ENCODE measurements around the gene ID1. TPM values are rescaled to one million over a fixed set of nuclear protein-coding genes. Genes with fewer than 3 reads are reported as not detected.

ID1 gene
- total and polyA plus RNA-seq, 2 of the 13 experiments (the other 11 are each of a cell fraction or from before 2014, with no cell fraction given) = 320 to 419 TPM

GRCh38 chr20:31570735-31571617 lies 34.1 kb upstream of the ID1 start (continued):
- peak; percentile 89 for TF ChIP-seq ZBTB37 (CRISPR knock-in tag; IDR thresholded peaks at IDR 0.05)
- TF ChIP-seq ZNF333 (CRISPR knock-in tag; IDR thresholded peaks at IDR 0.05; ENCODE audit: borderline replicate concordance) = peak; percentile 66; the same call in 1 of the 2 replicates
- TF ChIP-seq FOXO1 (CRISPR knock-in tag; IDR thresholded peaks at IDR 0.05) = 0 out of 2 replicates have a peak, but pooled peaks have one; percentile 10
- TF ChIP-seq ZNF331 (CRISPR knock-in tag; IDR thresholded peaks at IDR 0.05) = no peak
- TF ChIP-seq ZNF317 (CRISPR knock-in tag; IDR thresholded peaks at IDR 0.05) = no peak
- TF ChIP-seq CERS6 (CRISPR knock-in tag; IDR thresholded peaks at IDR 0.05) = peak; percentile 66; the same call in 1 of the 2 replicates
- no peak for TF ChIP-seq FOXA1 (IDR thresholded peaks at IDR 0.05)
- peak; percentile 31; the same call in 1 of the 2 replicates for TF ChIP-seq FOXA1 (CRISPR knock-in tag; IDR thresholded peaks at IDR 0.05)
- TF ChIP-seq MYPOP (CRISPR knock-in tag; IDR thresholded peaks at IDR 0.05) = 0 out of 2 replicates have a peak, but pooled peaks have one; percentile 24
- 0 out of 2 replicates have a peak, but pooled peaks have one; percentile 35 for TF ChIP-seq ZNF138 (CRISPR knock-in tag; IDR thresholded peaks at IDR 0.05; ENCODE audit: low read depth)
- TF ChIP-seq NR2C2 (CRISPR knock-in tag; IDR thresholded peaks at IDR 0.05; ENCODE audit: borderline replicate concordance) = no peak
- TF ChIP-seq ZSCAN20 (CRISPR knock-in tag; IDR thresholded peaks at IDR 0.05; ENCODE audit: borderline replicate concordance) = no peak
- 0 out of 2 replicates have a peak, but pooled peaks have one; percentile 22 for TF ChIP-seq NR0B2 (CRISPR knock-in tag; IDR thresholded peaks at IDR 0.05)
- 0 out of 2 replicates have a peak, but pooled peaks have one; percentile 35 for TF ChIP-seq TGIF2 (CRISPR knock-in tag; IDR thresholded peaks at IDR 0.05)
- TF ChIP-seq HNRNPK (IDR thresholded peaks at IDR 0.05; ENCODE audit: low read depth, low read length, poor library complexity, severe bottlenecking) = peak; percentile 32
- TF ChIP-seq ATF7-NPFF (CRISPR knock-in tag; IDR thresholded peaks at IDR 0.05; ENCODE audit: low read depth) = 0 out of 2 replicates have a peak, but pooled peaks have one; percentile 16
- TF ChIP-seq ONECUT2 (CRISPR knock-in tag; IDR thresholded peaks at IDR 0.05) = no peak
- TF ChIP-seq ZBTB4 (CRISPR knock-in tag; IDR thresholded peaks at IDR 0.05; ENCODE audit: borderline replicate concordance) = peak; percentile 92; the same call in 1 of the 2 replicates

All from HepG2 (cell line).